GM18505 (cell line): Measurements from ENCODE around the gene CPAMD8.

Experiments
- ATAC-seq: cut with Tn5 transposase; IDR thresholded peaks from one replicate; pipeline ENCODE4 v1.9.1; 2021; ENCODE audit not compliant: unreplicated experiment
- POLR2A ChIP-seq: IDR thresholded peaks from 4 replicates; pipeline ENCODE4 v1.6.1; 2011; ENCODE audit warnings: borderline replicate concordance; ENCODE audit not compliant: insufficient read depth, insufficient read length; ENCODE audit errors: extremely low read depth

CPAMD8 gene

DNA sequence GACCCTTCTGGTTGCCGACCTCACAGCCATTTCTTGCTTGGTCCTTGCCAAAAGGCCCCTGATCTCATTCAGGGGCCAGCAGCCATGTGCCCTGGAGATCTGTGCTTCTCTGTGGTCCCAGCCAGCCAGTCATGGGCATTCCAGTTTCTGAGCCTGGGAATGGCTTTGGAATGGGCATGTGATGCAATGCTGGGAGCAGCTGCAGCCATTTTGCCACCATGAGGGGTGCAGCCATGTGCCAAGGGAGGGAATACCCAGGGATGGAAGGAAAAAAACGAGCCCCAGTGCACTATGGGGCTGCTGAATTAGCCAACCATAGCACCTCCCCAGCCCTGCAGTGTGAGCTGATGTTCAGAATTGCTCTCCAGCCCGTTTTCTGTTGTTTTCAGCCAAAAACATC is 111.5 kb downstream of the CPAMD8 start:
- TF ChIP-seq POLR2A = no peak
- ATAC-seq = no peak

- no peak for TF ChIP-seq POLR2A
- no peak for ATAC-seq
These were observed 112.2 kb downstream of the CPAMD8 start for GRCh38 chr19:16914421-16914820.

DNA sequence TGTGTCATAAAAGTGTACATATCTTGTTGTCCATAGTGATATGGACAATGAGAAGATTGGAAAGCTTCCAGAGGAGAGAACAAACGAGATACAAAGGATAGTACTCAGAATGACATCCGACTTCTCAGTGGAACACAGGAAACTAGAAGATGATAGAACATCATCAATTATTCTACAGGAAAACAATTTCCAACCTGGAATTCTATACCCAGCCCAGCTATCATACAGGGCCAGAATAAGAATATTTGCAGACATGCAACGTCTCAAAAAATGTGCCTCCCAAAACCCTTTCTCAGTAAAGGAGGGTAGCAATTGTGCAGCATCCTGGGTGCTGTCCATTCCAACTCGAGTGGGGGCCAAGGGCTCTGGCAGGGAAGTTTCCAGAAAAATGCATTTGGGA is 113.8 kb downstream of the CPAMD8 start:
- TF ChIP-seq POLR2A = no peak
- no peak for ATAC-seq

DNA sequence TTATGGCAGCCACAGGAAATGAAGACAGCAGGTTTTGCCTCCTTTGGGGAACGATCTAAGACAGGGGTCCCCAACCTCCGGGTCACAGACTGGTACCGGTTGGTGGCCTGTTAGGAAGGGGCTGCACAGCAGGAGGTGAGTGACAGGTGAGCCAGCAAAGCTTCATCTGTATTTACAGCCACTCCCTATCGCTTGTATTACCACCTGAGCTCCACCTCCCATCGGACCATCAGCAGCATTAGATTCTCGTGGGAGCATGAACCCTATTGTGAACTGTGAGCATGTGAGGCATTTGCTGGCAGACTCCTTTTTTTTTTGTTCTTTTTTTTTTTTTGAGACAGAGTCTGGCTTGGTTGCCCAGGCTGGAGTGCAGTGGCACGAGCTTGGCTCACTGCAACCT is 115.6 kb downstream of the CPAMD8 start:
- no peak for TF ChIP-seq POLR2A
- ATAC-seq = no peak

DNA sequence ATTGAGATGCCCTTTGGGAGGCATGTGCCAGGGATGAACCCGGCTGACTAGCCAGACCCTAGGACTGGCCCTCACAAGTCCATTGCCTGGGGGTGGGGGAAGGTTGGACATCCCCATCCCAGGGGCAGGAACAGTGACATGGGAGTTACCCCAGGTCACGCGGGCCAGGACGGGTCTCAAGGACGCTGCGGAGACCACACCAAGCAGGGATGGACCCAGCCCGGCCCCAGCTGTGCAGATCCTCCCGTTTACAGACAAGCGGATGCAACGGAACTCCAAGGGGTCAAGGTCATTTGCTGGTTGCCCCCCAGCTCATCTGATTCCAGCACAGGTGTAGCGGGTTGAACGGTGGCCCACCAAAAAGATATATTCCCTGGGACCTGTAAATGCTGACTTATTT is 117.9 kb downstream of the CPAMD8 start:
- no peak for ATAC-seq
- TF ChIP-seq POLR2A = no peak

DNA sequence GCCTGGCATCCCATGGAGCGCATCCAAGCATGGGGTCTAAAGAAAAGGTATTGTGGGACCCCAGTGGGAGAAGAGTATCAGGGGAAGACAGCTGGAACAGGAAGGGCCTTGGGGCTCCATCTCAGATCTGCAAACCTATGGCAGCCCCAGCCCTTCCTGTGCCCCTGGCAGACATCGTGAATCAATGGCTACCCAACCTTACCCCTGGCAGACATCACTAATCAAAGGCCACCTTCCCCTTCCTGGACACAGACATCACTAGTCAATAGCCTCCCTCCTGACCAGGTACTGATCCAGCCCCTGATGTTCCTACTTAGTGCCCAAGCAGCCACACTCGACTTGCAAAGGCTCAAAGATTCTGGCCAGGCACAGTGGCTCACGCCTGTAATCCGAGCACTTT is 122.0 kb downstream of the CPAMD8 start:
- no peak for ATAC-seq
- no peak for TF ChIP-seq POLR2A

DNA sequence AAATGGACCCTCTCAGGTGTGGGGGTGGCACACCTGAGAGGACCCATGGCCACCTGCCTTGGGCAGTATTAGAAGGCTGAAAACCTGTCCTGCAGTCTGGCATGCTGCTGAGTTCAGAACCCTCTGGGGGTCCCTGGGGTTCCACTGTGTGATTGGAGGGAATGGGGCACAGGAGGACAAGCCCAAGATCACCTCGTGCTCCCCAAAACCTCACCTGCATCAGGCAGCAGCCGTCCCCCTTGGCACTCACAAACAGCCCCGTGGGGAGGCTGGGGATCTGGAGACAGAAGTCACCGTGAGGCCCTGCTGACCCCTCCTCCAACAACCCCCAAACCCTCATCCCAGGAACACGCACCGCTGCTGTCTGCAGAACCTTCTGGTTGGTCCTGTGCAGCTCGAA is 123.3 kb downstream of the CPAMD8 start:
- no peak for ATAC-seq
- no peak for TF ChIP-seq POLR2A

- ATAC-seq = no peak
- no peak for TF ChIP-seq POLR2A
These were observed 124.1 kb downstream of the CPAMD8 start for GRCh38 chr19:16902545-16902944.

DNA sequence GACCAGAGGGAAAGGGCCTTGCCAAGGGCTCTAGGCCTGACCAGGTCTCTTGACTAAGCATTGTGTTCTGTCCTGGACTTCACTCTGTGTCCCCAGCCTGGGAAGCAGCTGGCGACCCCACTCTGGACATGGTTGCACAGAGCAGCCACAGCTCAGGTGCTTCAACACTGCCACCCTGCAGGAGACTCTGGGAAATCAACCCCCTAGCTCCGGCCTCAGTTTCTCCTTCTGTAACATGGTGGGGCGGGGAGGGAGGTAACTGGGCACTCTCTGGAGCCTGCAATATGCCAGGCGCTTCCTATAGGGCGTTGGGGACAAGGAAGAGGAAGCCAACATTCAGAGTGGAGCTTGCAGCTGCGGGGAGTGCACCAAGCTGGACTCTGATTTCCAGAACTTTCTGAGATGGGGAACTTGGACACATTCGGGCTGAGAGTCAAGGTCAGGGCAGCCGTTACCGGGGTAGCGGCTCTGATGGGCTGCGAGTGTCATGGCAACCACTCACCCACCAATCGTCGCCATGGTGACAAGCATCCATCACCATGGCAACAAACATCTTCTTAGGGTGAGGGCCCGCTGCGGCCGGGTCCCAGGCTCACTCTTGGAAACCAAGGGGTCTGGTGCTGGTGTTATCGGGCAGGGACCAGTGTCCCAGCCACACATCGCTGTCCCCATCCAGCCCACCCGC is 125.0 kb downstream of the CPAMD8 start:
- ATAC-seq = no peak
- TF ChIP-seq POLR2A = no peak

GRCh38 chr19:16899566-16900075 is 127.0 kb downstream of the CPAMD8 start:
- TF ChIP-seq POLR2A = no peak
- no peak for ATAC-seq

DNA sequence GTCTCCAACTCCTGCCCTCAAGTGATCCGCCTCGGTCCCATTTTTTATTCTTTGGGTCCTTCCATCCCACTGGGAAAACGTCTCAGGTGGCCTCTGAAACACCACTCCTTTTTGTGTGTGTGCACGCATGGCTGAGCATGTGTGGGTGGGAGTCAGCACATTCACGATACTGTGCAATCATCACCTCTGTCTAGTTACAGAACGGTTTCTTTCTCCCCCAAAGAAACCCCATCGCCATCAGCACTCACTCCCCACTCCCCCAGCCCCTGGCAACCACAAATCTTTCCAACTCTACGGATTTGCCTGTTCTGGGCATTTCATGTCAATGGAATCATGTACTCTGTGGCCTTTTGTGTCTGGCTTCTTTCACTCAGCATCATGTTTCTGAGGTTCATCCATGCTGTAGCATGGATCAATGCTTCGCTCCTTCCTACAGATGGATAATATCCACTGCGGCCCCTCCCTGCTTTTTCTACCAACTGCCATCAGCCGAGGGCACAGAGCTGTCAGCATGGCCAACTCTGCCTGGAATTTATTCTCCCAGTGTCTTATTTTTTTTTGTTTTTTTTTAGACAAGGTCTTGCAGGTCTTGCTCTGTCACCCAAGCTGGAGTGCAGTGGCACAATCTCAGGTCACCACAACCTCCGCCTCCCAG is 128.1 kb downstream of the CPAMD8 start:
- ATAC-seq = no peak
- no peak for TF ChIP-seq POLR2A

DNA sequence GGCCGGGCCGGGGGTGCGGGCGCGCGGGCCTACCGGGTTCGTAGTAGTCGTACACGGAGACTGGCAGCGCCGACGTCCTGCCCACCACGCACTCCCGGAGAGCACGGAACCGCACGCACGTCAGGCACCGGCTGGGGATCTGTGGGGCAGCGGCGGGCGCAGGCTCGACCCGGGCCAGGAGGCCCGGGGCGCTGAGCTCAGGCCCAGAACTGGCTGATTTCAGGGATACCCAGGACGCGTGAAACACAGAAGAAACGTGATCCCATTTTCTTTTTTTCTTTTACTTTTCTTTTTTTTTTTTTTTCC is 128.8 kb downstream of the CPAMD8 start:
- no peak for TF ChIP-seq POLR2A
- ATAC-seq = no peak

DNA sequence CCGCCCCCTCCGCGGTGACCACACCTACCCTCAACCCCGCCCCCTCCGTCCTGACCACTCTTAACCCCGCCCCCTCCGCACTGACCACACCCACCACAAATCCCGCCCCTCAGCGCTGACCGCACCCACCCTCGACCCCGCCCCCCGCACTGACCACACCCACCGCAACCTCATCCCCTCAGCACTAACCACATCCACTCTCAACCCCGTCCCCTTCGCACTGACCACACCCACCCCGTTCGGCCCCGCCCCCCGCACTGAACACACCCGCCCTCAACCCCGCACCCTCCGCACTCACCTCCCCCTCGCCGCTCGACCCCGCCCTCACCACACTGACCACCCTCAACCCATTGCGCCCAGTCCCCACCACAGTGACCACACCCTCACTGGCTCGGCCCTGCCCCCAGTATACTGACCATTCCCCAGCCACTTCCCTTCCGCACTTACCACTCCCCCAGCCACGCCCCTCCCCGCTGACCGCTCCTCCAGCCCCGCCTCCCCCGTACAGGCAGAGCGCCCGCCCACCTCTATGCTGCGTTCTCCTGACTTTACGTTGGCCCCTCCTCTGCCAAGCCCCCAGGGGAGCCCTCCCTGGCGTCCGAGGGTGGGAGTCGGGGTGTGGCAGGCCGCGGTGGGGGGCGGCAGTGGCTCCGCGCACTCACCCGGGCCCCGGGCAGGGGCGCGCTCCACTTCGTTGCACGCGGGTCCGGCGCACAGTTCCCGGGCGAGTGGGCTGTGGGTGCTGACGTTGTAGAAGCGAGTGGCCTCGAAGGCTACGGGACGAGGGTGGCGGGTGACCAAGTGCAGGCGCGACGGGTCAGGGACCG is 129.4 kb downstream of the CPAMD8 start:
- ATAC-seq = peak; percentile 43

More for the DNA sequence above, 129.4 kb downstream of the CPAMD8 start:
- TF ChIP-seq POLR2A = peak; percentile 7
